PFSK-1 (cell line): ENCODE data around the gene TM4SF20.
A peak's percentile ranks its signal among the peaks of the same experiment; 100 is the strongest.

Source experiments
- POLR2AphosphoS5 ChIP-seq: IDR thresholded peaks from 2 replicates; pipeline ENCODE4 v1.6.1; 2012; ENCODE audit warnings: low read depth, mild to moderate bottlenecking, control low read depth, low read length, moderate library complexity
- REST ChIP-seq, 2 experiments: IDR thresholded peaks; 2 replicates each; pipeline versions ENCODE4 v1.6.1 to v1.8.0; 2011 to 2012; ENCODE audit warnings: low read depth in 2 of 2, low read length in 2 of 2, control low read depth in 1 of 2, inconsistent platforms in 1 of 2, mild to moderate bottlenecking in 1 of 2, moderate library complexity in 1 of 2; ENCODE audit not compliant: insufficient read depth in 1 of 2

GRCh38 chr2:227406177-227407031, 27.3 kb upstream of the TM4SF20 start:
- TF ChIP-seq POLR2AphosphoS5 = peak; percentile 39; the same call in 1 of the 2 replicates
- TF ChIP-seq REST (IDR thresholded peaks at IDR 0.05; ENCODE audit: insufficient read depth in 1 of 2, low read depth in 2 of 2, low read length in 2 of 2) = no peak
